Neuronal stem cell (in vitro differentiated cells): ENCODE results near the gene FBXO39.
A peak's percentile ranks its signal among the peaks of the same experiment; 100 is the strongest.
"Not testable (repeated sequence)": the region's sequence is repeated elsewhere in the genome, so short reads cannot be mapped to it uniquely, and the experiment has no call there.

Experiments
- DNase-seq: peaks from one replicate; pipeline ENCODE4 v3.0.0-alpha.2; 2013; ENCODE audit warnings: low spot score
- H2AFZ ChIP-seq: one replicate; pipeline ENCODE4 v1.6.1; 2013; ENCODE audit warnings: mild to moderate bottlenecking, low read length, inconsistent platforms
- H2AK5ac ChIP-seq: 2 replicates; pipeline ENCODE4 v1.6.1; 2013; ENCODE audit warnings: low read depth, mild to moderate bottlenecking, inconsistent platforms, low read length, moderate library complexity, mixed read lengths
- H2BK120ac ChIP-seq: 2 replicates; pipeline ENCODE4 v1.6.1; 2013; ENCODE audit warnings: low read depth, mild to moderate bottlenecking, inconsistent platforms, low read length, moderate library complexity, mixed read lengths
- H2BK12ac ChIP-seq: one replicate; pipeline ENCODE4 v1.6.1; 2013; ENCODE audit warnings: low read length, inconsistent platforms
- H2BK15ac ChIP-seq: 2 replicates; pipeline ENCODE4 v1.6.1; 2013; ENCODE audit warnings: mild to moderate bottlenecking, low read length, inconsistent platforms, mixed read lengths
- H2BK5ac ChIP-seq: one replicate; pipeline ENCODE4 v1.6.1; 2013; ENCODE audit warnings: inconsistent platforms, mild to moderate bottlenecking, low read length, moderate library complexity
- H3K14ac ChIP-seq: one replicate; pipeline ENCODE4 v1.6.1; 2013; ENCODE audit warnings: low read length, inconsistent platforms
- H3K18ac ChIP-seq: 2 replicates; pipeline ENCODE4 v1.6.1; 2013; ENCODE audit warnings: low read length, inconsistent platforms
- H3K23ac ChIP-seq: 2 replicates; pipeline ENCODE4 v1.6.1; 2013; ENCODE audit warnings: low read depth, mild to moderate bottlenecking, mixed read lengths, low read length, inconsistent platforms; ENCODE audit not compliant: poor library complexity
- H3K27ac ChIP-seq: replicated peaks from 3 replicates; pipeline ENCODE4 v1.5.1; 2013; ENCODE audit warnings: low read length, inconsistent platforms
- H3K27me3 ChIP-seq, 3 experiments: 2 replicates each; pipeline ENCODE4 v1.6.1; 2013; ENCODE audit warnings: low read length in 3 of 3, mild to moderate bottlenecking in 2 of 3, inconsistent platforms in 1 of 3, low read depth in 1 of 3, mixed read lengths in 1 of 3, moderate library complexity in 1 of 3; ENCODE audit not compliant: control insufficient read depth in 3 of 3, insufficient read depth in 3 of 3
- H3K36me3 ChIP-seq, 2 donors: replicated peaks in 1 of 2; 2 replicates each; pipeline ENCODE4 v1.6.1; 2013; ENCODE audit warnings: low read length in 2 of 2; ENCODE audit not compliant: control insufficient read depth in 2 of 2, insufficient read depth in 2 of 2
- H3K4ac ChIP-seq: 2 replicates; pipeline ENCODE4 v1.6.1; 2013; ENCODE audit warnings: inconsistent platforms, mild to moderate bottlenecking, low read length, moderate library complexity
- H3K4me1 ChIP-seq, 2 donors: 1 replicate in 1 of 2; 2 replicates in 1 of 2; pipeline ENCODE4 v1.6.1; 2013; ENCODE audit warnings: low read length in 2 of 2, low read depth in 1 of 2; ENCODE audit not compliant: control insufficient read depth in 2 of 2, insufficient read depth in 1 of 2
- H3K4me2 ChIP-seq: one replicate; pipeline ENCODE4 v1.6.1; 2013; ENCODE audit warnings: mild to moderate bottlenecking, low read length, inconsistent platforms; ENCODE audit not compliant: insufficient read depth, poor library complexity, severe bottlenecking
- H3K4me3 ChIP-seq, 2 donors: 2 replicates each; pipeline ENCODE4 v1.5.1; 2013; ENCODE audit warnings: low read length in 2 of 2, mild to moderate bottlenecking in 2 of 2, inconsistent platforms in 1 of 2, moderate library complexity in 1 of 2
- H3K79me1 ChIP-seq: one replicate; pipeline ENCODE4 v1.6.1; 2013; ENCODE audit warnings: low read depth, mild to moderate bottlenecking, inconsistent platforms, low read length, moderate library complexity
- H3K9ac ChIP-seq: one replicate; pipeline ENCODE4 v1.6.1; 2013; ENCODE audit warnings: mild to moderate bottlenecking, low read depth, low read length, inconsistent platforms; ENCODE audit not compliant: poor library complexity
- H3K9me3 ChIP-seq, 2 donors: replicated peaks in 1 of 2; 2 replicates each; pipeline versions ENCODE3 to v1.6.1; 2013; ENCODE audit warnings: low read length in 2 of 2, mild to moderate bottlenecking in 2 of 2, inconsistent platforms in 1 of 2, low read depth in 1 of 2, mixed read lengths in 1 of 2, moderate library complexity in 1 of 2; ENCODE audit not compliant: control insufficient read depth in 2 of 2, insufficient read depth in 1 of 2
- H4K8ac ChIP-seq: one replicate; pipeline ENCODE4 v1.6.1; 2013; ENCODE audit warnings: low read depth, mild to moderate bottlenecking, inconsistent platforms, low read length, moderate library complexity
- H4K91ac ChIP-seq: one replicate; pipeline ENCODE4 v1.6.1; 2013; ENCODE audit warnings: low read length, low read depth, mild to moderate bottlenecking, inconsistent platforms; ENCODE audit not compliant: poor library complexity
- WGBS, 2 donors: extraction: QIAGEN DNeasy Blood & Tissue Kit; methylation state at CpG; one replicate each; pipeline ENCODE4 v1.1.7; 2013; ENCODE audit warnings: missing lambda C conversion rate in 2 of 2, mixed read lengths in 1 of 2; ENCODE audit not compliant: insufficient read length in 2 of 2, insufficient replicate concordance in 1 of 2; ENCODE audit errors: extremely low coverage in 2 of 2; 5-methylcytosine and 5-hydroxymethylcytosine counted together

FBXO39 gene

GRCh38 chr17:6816368-6816767, 40.4 kb downstream of the FBXO39 start:
- not testable (repeated sequence) for H3K9ac ChIP-seq, H4K91ac ChIP-seq, H3K9me3 ChIP-seq, H3K23ac ChIP-seq, H2AK5ac ChIP-seq, H3K79me1 ChIP-seq, H3K4me2 ChIP-seq, H2BK15ac ChIP-seq, H2BK120ac ChIP-seq, H3K4ac ChIP-seq, H2BK12ac ChIP-seq, H3K4me3 ChIP-seq, H3K27me3 ChIP-seq, H2BK5ac ChIP-seq, H3K36me3 ChIP-seq, H3K27ac ChIP-seq, H2AFZ ChIP-seq, H3K14ac ChIP-seq, H3K4me1 ChIP-seq, H3K18ac ChIP-seq, H4K8ac ChIP-seq, DNase-seq
- WGBS, 2 donors, result no CpG with 5 or more reads among the region's 3 CpGs

- no peak overlapping the region for H2BK12ac ChIP-seq
- no peak overlapping the region for H4K8ac ChIP-seq
- H3K4me2 ChIP-seq, result no peak overlapping the region
- H3K4ac ChIP-seq, result no peak overlapping the region
- H3K14ac ChIP-seq, result no peak overlapping the region
- H3K36me3 ChIP-seq, result no peaks in the 10 kb centered on the region
- no peaks in the 10 kb centered on the region for H3K27me3 ChIP-seq
- H2BK15ac ChIP-seq, result no peak overlapping the region
- H3K9me3 ChIP-seq, result peaks cover 0 to 4% of the 10 kb centered on the region in 2 donors
- H3K23ac ChIP-seq, result no peak overlapping the region
- H2AK5ac ChIP-seq, result no peak overlapping the region
- no peak overlapping the region for H4K91ac ChIP-seq
- no peak overlapping the region for H3K27ac ChIP-seq
- no peak overlapping the region for H3K18ac ChIP-seq
- no peak overlapping the region for H2BK5ac ChIP-seq
- peaks cover 0 to 10% of the 10 kb centered on the region in 2 donors for H3K4me1 ChIP-seq
- no peak for DNase-seq
- no peak overlapping the region for H2BK120ac ChIP-seq
- no peak overlapping the region for H2AFZ ChIP-seq
- no CpG with 5 or more reads among the region's 3 CpGs for WGBS, 2 donors
- peak overlapping the region in 1 of 2 donors; percentile 54 for H3K4me3 ChIP-seq
- no peaks in the 10 kb centered on the region for H3K79me1 ChIP-seq
- H3K9ac ChIP-seq, result no peak overlapping the region
Observed at GRCh38 chr17:6818938-6819337, 42.9 kb downstream of the FBXO39 start.

GRCh38 chr17:6823011-6823442, 47.0 kb downstream of the FBXO39 start:
- peaks cover 0 to 10% of the 10 kb centered on the region in 2 donors for H3K4me1 ChIP-seq

GRCh38 chr17:6830383-6830986, 54.5 kb downstream of the FBXO39 start:
- no peak overlapping the region for H2BK120ac ChIP-seq
- no peak overlapping the region for H3K4me2 ChIP-seq
- H3K36me3 ChIP-seq, result no peaks in the 10 kb centered on the region
- no peak overlapping the region for H2AK5ac ChIP-seq
- no peak overlapping the region for H2AFZ ChIP-seq
- H2BK12ac ChIP-seq, result no peak overlapping the region
- no peaks in the 10 kb centered on the region for H3K79me1 ChIP-seq
- no peak overlapping the region for H3K27ac ChIP-seq
- H3K9me3 ChIP-seq, result no peaks in the 10 kb centered on the region
- H3K4ac ChIP-seq, result no peak overlapping the region
- H4K91ac ChIP-seq, result no peak overlapping the region
- no peak overlapping the region for H3K9ac ChIP-seq
- no peak overlapping the region for H3K23ac ChIP-seq
- peaks cover 0 to 16% (median 4%) of the 10 kb centered on the region in 3 experiments for H3K27me3 ChIP-seq
- no peak overlapping the region for H3K18ac ChIP-seq
- no peak overlapping the region for H4K8ac ChIP-seq
- H3K4me3 ChIP-seq, result no peak overlapping the region
- H2BK5ac ChIP-seq, result no peak overlapping the region
- H2BK15ac ChIP-seq, result no peak overlapping the region
- DNase-seq, result no peak
- peaks cover 1 to 8% of the 10 kb centered on the region in 2 donors for H3K4me1 ChIP-seq
- WGBS, 2 donors, result no CpG with 5 or more reads among the region's 7 CpGs
- no peak overlapping the region for H3K14ac ChIP-seq

More at GRCh38 chr17:6823011-6823442, 47.0 kb downstream of the FBXO39 start:
- Histone ChIP-seq H3K9ac (no peak overlapping the region), H3K14ac (no peak overlapping the region), H4K8ac (no peak overlapping the region), H3K9me3 (peaks cover 0 to 7% of the 10 kb centered on the region in 2 donors), H3K27me3 (no peaks in the 10 kb centered on the region), H3K18ac (no peak overlapping the region), H3K79me1 (no peaks in the 10 kb centered on the region), H3K4me3 (no peak overlapping the region), H2BK5ac (no peak overlapping the region), H3K4ac (no peak overlapping the region), H3K36me3 (no peaks in the 10 kb centered on the region), H2BK120ac (no peak overlapping the region), H2BK12ac (no peak overlapping the region), H3K27ac (no peak overlapping the region), H4K91ac (no peak overlapping the region), H3K4me2 (no peak overlapping the region), H2AFZ (peak overlapping the region; percentile 41), H3K23ac (no peak overlapping the region), H2BK15ac (no peak overlapping the region), H2AK5ac (no peak overlapping the region)
- no peak for DNase-seq
